H9 (cell line): ENCODE results near the gene SH3BP2. TPM values are rescaled to one million over a fixed set of nuclear protein-coding genes. Genes with fewer than 3 reads are reported as not detected.

ENCODE experiments used
- DNase-seq: peaks from one replicate; pipeline ENCODE4 v3.0.0-alpha.2; 2017
- H2AFZ ChIP-seq: one replicate; pipeline ENCODE4 v1.6.1; 2013; ENCODE audit warnings: mild to moderate bottlenecking, low read length, control low read depth, moderate library complexity
- H2AK5ac ChIP-seq: 2 replicates; pipeline ENCODE4 v1.6.1; 2013; ENCODE audit warnings: low read length, control low read depth, mixed read lengths; ENCODE audit not compliant: insufficient read length
- H2BK120ac ChIP-seq: one replicate; pipeline ENCODE4 v1.6.1; 2013; ENCODE audit warnings: low read depth, mild to moderate bottlenecking, low read length, control low read depth, inconsistent platforms; ENCODE audit not compliant: poor library complexity, severe bottlenecking
- H2BK12ac ChIP-seq: 2 replicates; pipeline ENCODE4 v1.6.1; 2013; ENCODE audit warnings: low read length, control low read depth, mixed read lengths, low read depth; ENCODE audit not compliant: insufficient read length
- H2BK15ac ChIP-seq: 2 replicates; pipeline ENCODE4 v1.6.1; 2013; ENCODE audit warnings: low read depth, low read length, control low read depth
- H2BK20ac ChIP-seq: one replicate; pipeline ENCODE4 v1.6.1; 2013; ENCODE audit warnings: low read depth, mild to moderate bottlenecking, low read length, control low read depth, inconsistent platforms; ENCODE audit not compliant: poor library complexity, severe bottlenecking
- H2BK5ac ChIP-seq: 2 replicates; pipeline ENCODE4 v1.6.1; 2013; ENCODE audit warnings: low read length, control low read depth, mixed read lengths; ENCODE audit not compliant: insufficient read length
- H3K14ac ChIP-seq: 2 replicates; pipeline ENCODE4 v1.6.1; 2013; ENCODE audit warnings: low read length, control low read depth; ENCODE audit not compliant: insufficient read depth
- H3K18ac ChIP-seq: 2 replicates; pipeline ENCODE4 v1.6.1; 2013; ENCODE audit warnings: low read depth, mild to moderate bottlenecking, mixed read lengths, low read length, control low read depth; ENCODE audit not compliant: insufficient read length
- H3K23ac ChIP-seq: 2 replicates; pipeline ENCODE4 v1.6.1; 2013; ENCODE audit warnings: low read length, control low read depth, mixed read lengths, low read depth; ENCODE audit not compliant: insufficient read length
- H3K23me2 ChIP-seq: 2 replicates; pipeline ENCODE4 v1.6.1; 2013; ENCODE audit warnings: low read depth, mild to moderate bottlenecking, mixed read lengths, low read length, control low read depth; ENCODE audit not compliant: insufficient read length, poor library complexity, severe bottlenecking
- H3K27ac ChIP-seq: 2 replicates; pipeline ENCODE4 v1.5.1; 2013; ENCODE audit warnings: low read length, control low read depth, mixed read lengths, low read depth; ENCODE audit not compliant: insufficient read length
- H3K27me3 ChIP-seq: 2 replicates; pipeline ENCODE4 v1.6.1; 2013; ENCODE audit warnings: low read length, control low read depth, inconsistent platforms; ENCODE audit not compliant: insufficient read depth
- H3K4ac ChIP-seq: 2 replicates; pipeline ENCODE4 v1.6.1; 2013; ENCODE audit warnings: low read depth, mild to moderate bottlenecking, control low read depth, inconsistent platforms, low read length, moderate library complexity
- H3K4me1 ChIP-seq: 2 replicates; pipeline ENCODE4 v1.6.1; 2013; ENCODE audit warnings: low read length, control low read depth, inconsistent platforms; ENCODE audit not compliant: insufficient read depth
- H3K4me2 ChIP-seq: 2 replicates; pipeline ENCODE4 v1.6.1; 2013; ENCODE audit warnings: low read length, control low read depth, mixed read lengths; ENCODE audit not compliant: insufficient read length, insufficient read depth
- H3K56ac ChIP-seq: 2 replicates; pipeline ENCODE4 v1.6.1; 2013; ENCODE audit warnings: low read depth, mild to moderate bottlenecking, mixed read lengths, low read length, control low read depth; ENCODE audit not compliant: insufficient read length
- H3K79me1 ChIP-seq: 2 replicates; pipeline ENCODE4 v1.6.1; 2013; ENCODE audit warnings: low read depth, mild to moderate bottlenecking, moderate library complexity, low read length, control low read depth, inconsistent platforms; ENCODE audit not compliant: insufficient read depth, poor library complexity, severe bottlenecking
- H3K79me2 ChIP-seq: 2 replicates; pipeline ENCODE4 v1.6.1; 2013; ENCODE audit warnings: low read length, control low read depth, inconsistent platforms; ENCODE audit not compliant: insufficient read depth
- H3K9ac ChIP-seq: 2 replicates; pipeline ENCODE4 v1.6.1; 2013; ENCODE audit warnings: low read length, control low read depth, mixed read lengths; ENCODE audit not compliant: insufficient read length; ENCODE audit errors: extremely low read depth
- H3K9me3 ChIP-seq: one replicate; pipeline ENCODE4 v1.6.1; 2013; ENCODE audit warnings: low read depth, low read length, inconsistent platforms; ENCODE audit not compliant: control insufficient read depth
- H3T11ph ChIP-seq: one replicate; pipeline ENCODE4 v1.6.1; 2013; ENCODE audit warnings: mild to moderate bottlenecking, low read length, control low read depth, inconsistent platforms
- H4K20me1 ChIP-seq: one replicate; pipeline ENCODE4 v1.6.1; 2013; ENCODE audit not compliant: control insufficient read depth, insufficient read length, insufficient read depth
- H4K5ac ChIP-seq: 2 replicates; pipeline ENCODE4 v1.6.1; 2013; ENCODE audit warnings: low read depth, mild to moderate bottlenecking, mixed read lengths, low read length, control low read depth; ENCODE audit not compliant: insufficient read length
- H4K8ac ChIP-seq: replicated peaks from 2 replicates; pipeline ENCODE4 v1.6.1; 2013; ENCODE audit warnings: low read length, control low read depth, mixed read lengths, low read depth; ENCODE audit not compliant: insufficient read length
- H4K91ac ChIP-seq: 2 replicates; pipeline ENCODE4 v1.6.1; 2013; ENCODE audit warnings: low read depth, mild to moderate bottlenecking, moderate library complexity, mixed read lengths, low read length, control low read depth; ENCODE audit not compliant: insufficient read length
- H3K27ac Mint-ChIP-seq, 3 experiments: 2 replicates in 2 of 3; 3 replicates in 1 of 3; pipeline ENCODE4 v1.8.0; 2020 to 2021; ENCODE audit warnings: mixed read lengths in 3 of 3, mild to moderate bottlenecking in 1 of 3, moderate library complexity in 1 of 3
- H3K27me3 Mint-ChIP-seq: 2 replicates; pipeline ENCODE4 v1.8.0; 2021; ENCODE audit warnings: low read depth, mild to moderate bottlenecking, moderate library complexity, mixed read lengths
- H3K36me3 Mint-ChIP-seq, 3 experiments: 2 replicates in 2 of 3; 3 replicates in 1 of 3; pipeline ENCODE4 v1.8.0; 2020 to 2021; ENCODE audit warnings: low read depth in 3 of 3, mixed read lengths in 3 of 3; ENCODE audit not compliant: insufficient read depth in 1 of 3
- H3K4me1 Mint-ChIP-seq, 2 experiments: 2 replicates each; pipeline ENCODE4 v1.8.0; 2020; ENCODE audit warnings: mixed read lengths in 2 of 2
- H3K4me3 Mint-ChIP-seq, 2 experiments: 2 replicates in 1 of 2; 3 replicates in 1 of 2; pipeline ENCODE4 v1.8.0; 2020 to 2021; ENCODE audit warnings: mild to moderate bottlenecking in 2 of 2, mixed read lengths in 2 of 2, moderate library complexity in 1 of 2
- H3K9me3 Mint-ChIP-seq, 2 experiments: 2 replicates in 1 of 2; 3 replicates in 1 of 2; pipeline ENCODE4 v1.8.0; 2020; ENCODE audit warnings: mild to moderate bottlenecking in 2 of 2, mixed read lengths in 2 of 2, moderate library complexity in 1 of 2
- CTCF ChIP-seq: fragments of 200-600 bp; sonication (generic); conservative IDR thresholded peaks from 3 replicates; pipeline ENCODE4 v1.8.0; 2021; ENCODE audit warnings: antibody characterized with exemption, mild to moderate bottlenecking
- WGBS: extraction: QIAGEN DNeasy Blood & Tissue Kit; methylation state at CpG from one replicate; pipeline ENCODE4 v1.1.7; 2013; ENCODE audit warnings: missing lambda C conversion rate, low lambda C conversion rate, mixed read lengths; ENCODE audit not compliant: insufficient read length; ENCODE audit errors: extremely low coverage; 5-methylcytosine and 5-hydroxymethylcytosine counted together
- total RNA-seq: library from RNA; stranded (reverse); gene quantifications from 2 replicates; pipeline ENCODE4 v1.2.1, GENCODE V29; 2021

The SH3BP2 gene
- total RNA-seq, 1 experiment from 2014 or later = 37.6 TPM

- Mint-ChIP-seq H3K27me3 (no peaks in the 10 kb centered on the region), H3K4me1 (peaks cover 25 to 32% of the 10 kb centered on the region in 2 experiments), H3K9me3 (no peaks in the 10 kb centered on the region; a peak in 1 of 5 replicates), H3K36me3 (no peaks in the 10 kb centered on the region; a peak in 2 of 7 replicates), H3K4me3 (no peak overlapping the region), H3K27ac (no peak overlapping the region)
- H4K5ac ChIP-seq = no peak overlapping the region
- no peak overlapping the region for H2BK15ac ChIP-seq
- no CpG with 5 or more reads among the region's 2 CpGs for WGBS
- H3K23me2 ChIP-seq = peaks cover 11% of the 10 kb centered on the region
- no peak for TF ChIP-seq CTCF
- no peak overlapping the region for H2AFZ ChIP-seq
- no peaks in the 10 kb centered on the region for H3K9me3 ChIP-seq
- no peaks in the 10 kb centered on the region for H3K79me1 ChIP-seq
- H2BK5ac ChIP-seq = no peak overlapping the region
- no peaks in the 10 kb centered on the region for H3K27me3 ChIP-seq
- H2BK12ac ChIP-seq = no peak overlapping the region
- H2AK5ac ChIP-seq = no peak overlapping the region
- no peak overlapping the region for H3K23ac ChIP-seq
- H3K27ac ChIP-seq = no peak overlapping the region
- H3K4me1 ChIP-seq = no peaks in the 10 kb centered on the region; the same call in 1 of the 2 replicates
- H3K79me2 ChIP-seq = peaks cover 28% of the 10 kb centered on the region
- no peak overlapping the region for H2BK20ac ChIP-seq
- DNase-seq = no peak
- H2BK120ac ChIP-seq = no peak overlapping the region
- H3K4me2 ChIP-seq = no peak overlapping the region
- no peak overlapping the region for H3K4ac ChIP-seq
- no peak overlapping the region for H3K9ac ChIP-seq
- no peak overlapping the region for H3K18ac ChIP-seq
- no peaks in the 10 kb centered on the region for H4K20me1 ChIP-seq
- H4K91ac ChIP-seq = no peak overlapping the region
- H4K8ac ChIP-seq = no peak overlapping the region
- no peak overlapping the region for H3T11ph ChIP-seq
- no peak overlapping the region for H3K56ac ChIP-seq
- no peak overlapping the region for H3K14ac ChIP-seq
Observed at GRCh38 chr4:2846172-2846571, 53.3 kb downstream of the SH3BP2 start.
